Effector memory CD4-positive, alpha-beta T cell (primary cell): ENCODE results near the gene BACH2.

Source experiments
- DNase-seq, 3 donors: peaks; one replicate each; pipeline ENCODE4 v3.0.0-alpha.2; 2020
- H3K27ac ChIP-seq: 2 replicates; pipeline ENCODE4 v1.7.0; 2013; ENCODE audit warnings: mild to moderate bottlenecking, low read length, moderate library complexity; ENCODE audit not compliant: insufficient read depth, poor library complexity, severe bottlenecking
- H3K27me3 ChIP-seq: replicated peaks from 2 replicates; pipeline ENCODE4 v1.7.0; 2013; ENCODE audit warnings: mild to moderate bottlenecking, low read length; ENCODE audit not compliant: insufficient read depth, control insufficient read depth, poor library complexity, severe bottlenecking
- H3K36me3 ChIP-seq: 2 replicates; pipeline ENCODE4 v1.7.0; 2013; ENCODE audit warnings: mild to moderate bottlenecking, low read length, moderate library complexity; ENCODE audit not compliant: control insufficient read depth, insufficient read depth
- H3K4me1 ChIP-seq: 2 replicates; pipeline ENCODE4 v1.7.0; 2013; ENCODE audit warnings: low read length, mild to moderate bottlenecking; ENCODE audit not compliant: control insufficient read depth, insufficient read depth, poor library complexity, severe bottlenecking
- H3K4me3 ChIP-seq: 2 replicates; pipeline ENCODE4 v1.7.0; 2013; ENCODE audit warnings: low read length, low read depth, mild to moderate bottlenecking; ENCODE audit not compliant: insufficient read depth, poor library complexity, severe bottlenecking
- H3K9me3 ChIP-seq: 2 replicates; pipeline ENCODE4 v1.7.0; 2013; ENCODE audit warnings: mild to moderate bottlenecking, low read length, moderate library complexity; ENCODE audit not compliant: control insufficient read depth

BACH2 gene

DNA sequence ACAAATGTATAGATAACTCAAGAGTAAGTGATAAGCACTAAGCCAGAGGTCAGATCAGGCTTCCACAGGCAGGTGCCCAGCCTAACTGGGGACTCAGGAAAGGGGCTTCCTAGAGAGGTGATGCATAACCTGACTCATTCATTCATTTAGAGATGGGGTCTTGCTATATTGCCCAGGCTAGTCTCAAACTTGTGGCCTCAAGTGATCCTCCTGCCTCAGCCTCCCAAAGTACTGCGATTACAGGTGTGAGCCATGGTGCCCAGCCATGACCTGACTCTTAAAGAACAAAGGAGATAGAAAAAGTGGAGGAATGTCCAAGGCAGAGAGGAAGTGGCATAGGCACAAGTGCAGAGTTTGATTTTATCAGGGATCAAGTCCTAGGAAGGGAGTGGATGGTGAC lies 360.5 kb downstream of the BACH2 start:
- Histone ChIP-seq H3K4me1 (no peaks in the 10 kb centered on the region), H3K9me3 (no peaks in the 10 kb centered on the region), H3K27ac (no peak overlapping the region), H3K27me3 (no peaks in the 10 kb centered on the region), H3K36me3 (peaks cover 49% of the 10 kb centered on the region), H3K4me3 (no peak overlapping the region)
- no peak for DNase-seq

GRCh38 chr6:89934685-89935366 lies 361.8 kb downstream of the BACH2 start:
- Histone ChIP-seq H3K27me3 (no peaks in the 10 kb centered on the region), H3K27ac (no peak overlapping the region), H3K9me3 (no peaks in the 10 kb centered on the region), H3K36me3 (peaks cover 49% of the 10 kb centered on the region), H3K4me3 (no peak overlapping the region), H3K4me1 (no peaks in the 10 kb centered on the region)
- DNase-seq: no peak

- peaks cover 45% of the 10 kb centered on the region for H3K36me3 ChIP-seq
- H3K4me3 ChIP-seq: no peak overlapping the region
- DNase-seq: no peak
- H3K4me1 ChIP-seq: no peaks in the 10 kb centered on the region
- H3K27me3 ChIP-seq: no peaks in the 10 kb centered on the region
- no peaks in the 10 kb centered on the region for H3K9me3 ChIP-seq
- H3K27ac ChIP-seq: no peak overlapping the region
These were observed 364.3 kb downstream of the BACH2 start for GRCh38 chr6:89932245-89932802.

DNA sequence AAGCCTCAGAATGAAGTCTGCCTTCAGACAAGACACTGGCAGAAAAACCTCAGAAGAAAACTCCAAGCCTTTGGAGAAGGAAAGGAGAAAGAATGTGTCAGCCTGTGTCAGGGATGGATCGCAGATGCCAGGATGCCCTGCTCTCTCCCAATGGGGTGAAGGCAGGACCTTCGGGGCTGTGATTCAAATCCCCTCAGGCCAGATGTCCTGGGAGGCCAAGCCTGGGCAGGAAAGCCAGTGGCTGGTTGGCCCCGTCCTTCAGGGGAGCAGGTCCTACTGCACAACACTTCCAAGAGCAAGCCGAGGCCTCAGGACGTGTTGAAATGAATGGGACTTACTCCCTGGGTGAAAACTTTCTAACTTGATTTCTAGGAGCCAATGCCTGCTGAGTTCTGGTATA lies 365.9 kb downstream of the BACH2 start:
- Histone ChIP-seq H3K4me1 (no peaks in the 10 kb centered on the region), H3K27ac (no peak overlapping the region), H3K4me3 (no peak overlapping the region), H3K9me3 (no peaks in the 10 kb centered on the region), H3K27me3 (no peaks in the 10 kb centered on the region), H3K36me3 (peaks cover 30% of the 10 kb centered on the region)
- DNase-seq: no peak

DNA sequence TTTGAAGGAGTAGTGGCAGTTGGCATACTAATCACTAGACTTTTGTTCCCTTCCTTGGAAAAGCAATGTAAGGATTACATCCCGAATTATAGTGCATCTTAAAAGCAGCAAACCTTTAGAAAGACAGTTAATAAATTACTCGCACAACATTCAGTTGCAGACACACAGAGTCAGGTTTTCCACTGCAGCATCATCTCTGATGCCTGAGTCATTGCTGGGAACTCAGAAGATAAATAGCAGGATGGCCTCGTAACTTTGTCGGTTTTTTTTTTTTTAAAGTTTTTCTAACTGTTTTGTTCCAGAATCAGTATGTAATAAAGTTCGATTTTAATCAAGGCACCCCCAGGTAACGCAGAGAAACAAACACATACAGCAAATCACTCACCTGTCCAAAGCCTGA lies 368.0 kb downstream of the BACH2 start:
- no peaks in the 10 kb centered on the region for H3K4me1 ChIP-seq
- no peak overlapping the region for H3K27ac ChIP-seq
- H3K27me3 ChIP-seq: no peaks in the 10 kb centered on the region
- DNase-seq: no peak
- H3K9me3 ChIP-seq: no peaks in the 10 kb centered on the region
- H3K4me3 ChIP-seq: no peak overlapping the region
- H3K36me3 ChIP-seq: peaks cover 20% of the 10 kb centered on the region

GRCh38 chr6:89927791-89928550 lies 368.7 kb downstream of the BACH2 start:
- Histone ChIP-seq H3K4me1 (no peaks in the 10 kb centered on the region), H3K9me3 (no peaks in the 10 kb centered on the region), H3K36me3 (peaks cover 14% of the 10 kb centered on the region), H3K27me3 (no peaks in the 10 kb centered on the region), H3K27ac (no peak overlapping the region), H3K4me3 (no peak overlapping the region)
- no peak for DNase-seq

- no peak overlapping the region for H3K4me3 ChIP-seq
- no peak overlapping the region for H3K27ac ChIP-seq
- H3K27me3 ChIP-seq: no peaks in the 10 kb centered on the region
- H3K9me3 ChIP-seq: no peaks in the 10 kb centered on the region
- H3K36me3 ChIP-seq: peaks cover 7% of the 10 kb centered on the region
- DNase-seq: no peak
- no peaks in the 10 kb centered on the region for H3K4me1 ChIP-seq
These were observed 369.4 kb downstream of the BACH2 start for GRCh38 chr6:89927264-89927663.

- Histone ChIP-seq H3K36me3 (peaks cover 3% of the 10 kb centered on the region), H3K4me1 (no peaks in the 10 kb centered on the region), H3K27ac (no peak overlapping the region), H3K9me3 (no peaks in the 10 kb centered on the region), H3K4me3 (no peak overlapping the region), H3K27me3 (no peaks in the 10 kb centered on the region)
- DNase-seq: no peak
These were observed 370.8 kb downstream of the BACH2 start for GRCh38 chr6:89925826-89926225.

- no peak overlapping the region for H3K4me3 ChIP-seq
- no peak for DNase-seq
- H3K27ac ChIP-seq: no peak overlapping the region
- H3K27me3 ChIP-seq: no peaks in the 10 kb centered on the region
- H3K4me1 ChIP-seq: no peaks in the 10 kb centered on the region
- H3K9me3 ChIP-seq: no peaks in the 10 kb centered on the region
- H3K36me3 ChIP-seq: peaks cover 3% of the 10 kb centered on the region
These were observed 372.4 kb downstream of the BACH2 start for GRCh38 chr6:89924231-89924630.

DNA sequence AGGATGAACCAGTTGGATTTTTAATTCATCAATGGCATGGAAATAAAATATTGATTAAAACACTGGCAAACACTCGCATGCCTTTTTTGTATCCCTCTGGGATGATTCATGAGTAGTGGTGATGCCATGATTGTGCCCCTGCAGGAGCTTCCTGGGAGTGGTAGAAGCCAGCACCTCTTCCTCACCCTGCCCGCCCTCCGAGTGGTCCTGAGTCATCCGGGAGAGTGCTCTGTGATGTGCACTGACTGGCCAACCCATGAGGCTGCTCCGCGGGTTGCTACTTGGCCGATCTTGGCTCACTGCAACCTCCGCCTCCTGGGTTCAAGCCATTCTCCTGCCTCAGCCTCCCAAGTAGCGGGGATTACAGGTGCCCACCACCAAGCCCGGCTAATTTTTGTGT lies 375.0 kb downstream of the BACH2 start:
- H3K27ac ChIP-seq: no peak overlapping the region
- H3K27me3 ChIP-seq: no peaks in the 10 kb centered on the region

More for the DNA sequence above, 375.0 kb downstream of the BACH2 start:
- DNase-seq: no peak
- no peaks in the 10 kb centered on the region for H3K9me3 ChIP-seq
- no peaks in the 10 kb centered on the region for H3K4me1 ChIP-seq
- no peak overlapping the region for H3K4me3 ChIP-seq
- H3K36me3 ChIP-seq: no peaks in the 10 kb centered on the region
